GM19193 (cell line): Measurements from ENCODE around the gene RAB1A.

Experiments used
- POLR2A ChIP-seq: IDR thresholded peaks from 4 replicates; pipeline ENCODE4 v1.6.1; 2011; ENCODE audit not compliant: insufficient read depth, insufficient read length; ENCODE audit errors: extremely low read depth

Gene RAB1A

GRCh38 chr2:65055422-65056214, 74.3 kb downstream of the RAB1A start:
- TF ChIP-seq POLR2A: no peak

DNA sequence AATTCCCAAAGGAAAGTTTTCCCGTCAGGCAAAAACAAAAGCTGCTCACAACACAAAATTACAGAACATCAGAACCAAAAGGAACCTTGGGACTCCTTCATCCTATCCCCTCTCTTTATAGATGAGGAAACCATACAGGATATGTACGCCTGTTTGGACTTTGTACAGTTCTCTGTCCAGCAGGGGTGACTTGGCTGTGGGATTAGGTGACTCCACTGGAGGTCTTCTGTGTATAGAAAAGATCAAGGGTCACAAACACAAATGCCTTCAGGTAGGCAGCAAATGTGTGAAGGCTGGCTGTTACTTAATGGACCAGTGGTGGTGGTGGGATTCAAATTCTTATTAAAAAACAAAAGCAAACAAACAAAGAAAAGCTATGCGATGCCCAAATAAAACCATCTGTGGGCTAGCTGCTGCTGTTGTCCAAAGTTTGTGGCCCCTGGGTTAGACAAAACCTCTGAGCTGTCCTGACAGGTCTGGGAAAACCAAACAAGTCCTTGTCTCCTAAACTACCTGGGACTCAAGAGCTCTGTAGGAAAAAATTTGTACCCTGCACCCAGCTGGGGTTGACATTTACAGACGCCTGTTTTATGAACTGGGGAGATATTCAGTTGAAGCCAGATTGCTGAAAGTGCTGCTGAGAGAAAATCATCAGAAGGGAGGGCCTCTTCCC, 75.0 kb downstream of the RAB1A start:
- TF ChIP-seq POLR2A: no peak

GRCh38 chr2:65053199-65053598, 76.7 kb downstream of the RAB1A start:
- no peak for TF ChIP-seq POLR2A

GRCh38 chr2:65050931-65051330, 79.0 kb downstream of the RAB1A start:
- no peak for TF ChIP-seq POLR2A

GRCh38 chr2:65049010-65049639, 80.8 kb downstream of the RAB1A start:
- TF ChIP-seq POLR2A: no peak

DNA sequence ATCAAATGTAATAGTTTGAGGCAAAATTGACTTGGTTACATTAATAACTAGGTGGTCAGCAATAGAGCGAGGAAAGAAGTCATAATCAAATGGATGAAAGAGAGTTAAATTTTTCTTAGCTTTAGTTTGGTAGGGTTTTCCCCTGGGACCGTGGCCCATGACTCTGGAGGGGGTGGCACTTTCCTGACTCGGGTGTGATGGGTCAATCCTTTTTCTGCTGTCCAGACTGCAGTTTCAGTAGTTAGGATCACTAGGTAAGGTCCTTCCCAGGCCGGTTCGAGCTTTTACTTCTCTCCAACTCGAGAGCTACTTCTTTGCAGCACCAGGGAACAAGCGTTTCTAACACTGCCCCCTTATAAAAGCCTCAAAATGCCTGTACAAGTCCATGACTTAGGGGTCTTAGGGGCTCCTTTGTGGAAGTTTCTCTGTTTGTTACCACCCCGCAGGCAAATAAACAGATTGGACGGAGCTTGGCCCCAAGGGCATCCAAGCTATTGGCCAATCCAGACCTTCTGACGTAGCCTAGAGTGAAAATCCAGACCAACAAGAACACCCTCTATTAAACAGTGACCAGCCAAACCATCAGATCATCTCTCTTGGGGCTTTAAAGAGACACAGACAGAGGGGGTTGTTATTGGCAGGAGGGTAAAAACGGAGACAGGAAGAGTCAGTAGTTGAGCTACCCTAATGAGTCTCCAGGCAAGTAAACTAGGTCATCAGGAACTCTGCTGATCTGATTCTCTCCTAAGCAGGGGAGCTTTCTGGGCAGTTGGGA, 83.1 kb downstream of the RAB1A start:
- TF ChIP-seq POLR2A: no peak

GRCh38 chr2:65045651-65046050, 84.3 kb downstream of the RAB1A start:
- TF ChIP-seq POLR2A: no peak

- TF ChIP-seq POLR2A: no peak
Observed at GRCh38 chr2:65044097-65044735, 85.7 kb downstream of the RAB1A start.

DNA sequence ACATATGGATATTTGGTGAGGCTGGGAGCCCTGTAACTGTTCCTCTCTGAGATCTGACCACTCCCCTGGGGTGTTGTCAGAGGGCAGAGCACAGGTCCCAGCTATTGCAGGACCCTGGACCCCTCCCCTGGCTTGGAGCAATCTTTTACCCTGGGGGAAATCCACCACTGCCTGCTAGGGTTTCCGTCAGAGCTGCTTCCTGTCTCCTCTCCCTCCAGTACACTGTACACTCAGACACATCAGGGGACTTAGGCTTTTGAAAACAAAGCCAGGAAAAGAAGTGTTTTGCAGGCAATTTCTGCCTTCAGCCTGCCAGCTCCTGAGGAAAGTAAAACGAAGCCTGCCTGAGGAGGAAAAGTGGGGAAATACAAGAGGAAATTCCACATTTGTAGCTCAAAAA, 86.9 kb downstream of the RAB1A start:
- no peak for TF ChIP-seq POLR2A

- TF ChIP-seq POLR2A: no peak
Observed at GRCh38 chr2:65040400-65041261, 89.3 kb downstream of the RAB1A start.

DNA sequence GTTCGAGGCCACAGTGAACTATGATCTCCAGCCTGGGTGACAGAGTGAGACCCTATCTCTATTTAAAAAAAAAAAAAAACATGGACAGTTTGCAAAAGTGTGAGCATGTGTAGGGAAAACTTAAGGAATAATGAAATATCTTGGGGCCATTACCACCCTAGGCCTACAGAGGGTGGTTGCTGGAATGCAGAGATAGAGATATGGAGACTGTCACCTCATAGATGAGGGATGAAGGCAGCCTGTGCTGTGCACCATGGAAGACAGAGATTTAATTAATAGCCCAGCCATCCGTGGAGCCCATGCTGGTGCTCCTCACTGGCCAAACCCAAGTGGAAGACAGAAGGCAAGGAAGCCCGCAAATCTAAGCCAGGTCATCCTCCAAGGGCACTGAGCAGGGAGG, 90.3 kb downstream of the RAB1A start:
- no peak for TF ChIP-seq POLR2A

- TF ChIP-seq POLR2A: no peak
Observed at GRCh38 chr2:65037178-65037577, 92.7 kb downstream of the RAB1A start.
